GM18909 (cell line): Measurements from ENCODE around the gene GNA12.

Experiments used
- ATAC-seq: cut with Tn5 transposase; IDR thresholded peaks from one replicate; pipeline ENCODE4 v1.9.1; 2021; ENCODE audit warnings: mild to moderate bottlenecking; ENCODE audit not compliant: unreplicated experiment, poor library complexity

GNA12 gene

DNA sequence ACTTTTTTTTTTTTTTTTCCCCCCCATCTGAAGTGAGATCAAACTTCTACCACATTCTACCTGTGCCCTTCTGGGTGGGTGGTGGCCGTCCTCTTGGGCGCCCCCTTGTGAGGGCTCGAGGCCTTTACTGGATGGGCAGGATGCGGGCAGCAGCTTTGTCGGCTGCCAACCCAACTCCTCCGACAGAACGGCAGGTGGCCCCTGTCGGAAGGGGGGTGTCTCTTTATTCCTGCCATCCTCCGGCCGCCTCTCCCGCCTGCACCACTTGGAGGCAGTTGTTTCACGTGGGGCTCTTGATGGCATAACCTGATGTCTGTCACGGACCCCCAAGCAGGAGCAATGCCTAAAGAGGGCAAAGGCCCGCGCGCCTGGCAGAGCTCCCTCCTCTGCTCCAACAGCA, 125.1 kb downstream of the GNA12 start:
- ATAC-seq = no peak

DNA sequence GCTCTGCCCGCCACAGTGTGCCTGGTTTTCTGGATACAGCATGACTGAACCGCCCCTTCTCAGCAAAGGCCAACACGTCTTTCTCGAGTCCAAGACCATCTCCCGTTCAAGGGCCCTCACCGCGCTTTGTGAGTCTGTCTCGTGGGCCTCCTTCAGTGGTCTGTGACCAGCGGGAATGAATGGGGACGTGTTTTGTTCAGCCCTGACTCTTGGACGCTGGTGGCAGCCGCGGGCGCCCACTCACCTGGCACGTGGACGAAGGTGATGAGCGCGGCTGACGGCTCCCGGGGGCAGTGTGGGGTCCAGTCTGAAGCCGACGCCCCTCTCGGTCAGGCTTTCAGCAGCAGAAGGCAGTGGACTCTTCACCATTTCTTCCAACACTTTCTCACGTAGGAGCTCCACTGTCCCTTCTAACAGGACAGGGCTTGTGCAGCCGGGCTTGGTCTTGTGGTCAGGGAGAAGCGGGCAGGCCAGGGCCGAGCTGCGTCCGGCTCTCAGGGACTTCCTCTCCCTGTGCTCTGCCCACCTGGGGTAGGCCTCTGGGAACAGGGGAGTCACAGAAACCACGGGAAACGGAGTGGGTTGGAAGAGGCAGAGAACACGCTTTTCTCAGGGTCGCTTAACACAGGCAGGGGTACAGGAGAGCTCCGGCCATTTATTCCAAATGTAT, 125.7 kb downstream of the GNA12 start:
- no peak for ATAC-seq

DNA sequence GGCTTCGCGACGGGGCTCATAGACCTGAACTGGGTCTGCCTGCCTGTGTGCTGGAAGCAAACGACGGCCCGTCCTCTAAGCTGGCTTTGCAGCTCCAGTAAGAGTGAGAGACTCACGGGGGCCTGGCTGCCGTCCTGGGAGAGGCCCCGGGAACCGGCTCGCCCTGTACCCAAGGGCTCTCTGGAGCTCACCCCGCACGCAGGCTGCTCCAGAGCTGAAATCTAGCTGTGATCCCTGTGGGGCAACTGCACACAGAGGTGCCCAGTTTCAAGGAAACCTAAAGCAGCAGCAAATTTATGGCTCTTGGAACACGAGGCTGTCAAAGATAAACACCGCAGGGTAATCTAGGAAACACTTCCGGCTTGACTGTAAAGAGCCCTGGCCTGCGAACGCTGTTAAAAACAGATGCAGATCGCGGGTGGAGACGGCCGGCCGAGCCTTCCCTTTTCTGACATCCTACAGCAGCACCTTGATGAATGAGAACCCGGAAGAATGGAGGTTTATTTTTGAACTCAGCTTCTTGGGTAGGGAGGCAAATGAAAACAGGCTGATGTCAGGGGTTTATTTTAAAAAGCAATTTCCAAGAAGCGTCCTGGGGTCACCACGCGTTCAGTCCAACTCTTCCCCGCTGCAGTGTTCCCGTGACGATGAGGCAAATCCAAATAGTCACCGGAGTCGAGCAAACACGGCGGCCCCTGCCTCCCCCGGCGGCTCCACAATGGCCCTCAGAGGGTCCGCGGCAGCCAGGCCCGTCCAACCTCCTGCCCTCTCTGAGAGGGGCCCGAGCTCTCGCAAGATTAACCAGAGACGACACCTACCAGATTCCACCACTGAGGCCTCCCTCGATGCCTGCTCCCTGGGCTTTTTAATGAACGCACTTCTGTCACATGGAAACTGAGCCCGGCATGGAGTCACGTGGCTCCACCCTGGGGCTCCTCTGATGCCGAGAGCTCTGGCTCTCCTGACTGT, 126.5 kb downstream of the GNA12 start:
- no peak for ATAC-seq

DNA sequence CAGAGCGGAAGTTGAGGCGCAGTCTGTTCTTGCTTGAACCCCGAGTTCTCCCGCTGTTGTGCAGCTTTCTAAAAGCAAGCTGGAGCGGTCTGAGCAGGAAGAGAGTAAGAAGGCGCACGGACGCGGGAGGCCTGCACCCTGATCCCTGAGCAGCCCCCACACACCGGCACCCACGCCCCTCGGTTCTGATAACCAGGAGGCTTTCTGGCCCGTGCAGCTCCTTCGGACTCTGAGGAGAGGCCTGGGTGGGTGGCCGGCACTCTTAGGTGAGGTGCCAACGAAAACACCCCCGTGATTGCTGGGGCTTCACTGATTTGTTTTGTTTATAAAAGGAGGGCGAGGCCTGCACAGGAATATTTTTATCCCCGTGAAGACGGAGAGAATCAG, 127.2 kb downstream of the GNA12 start:
- no peak for ATAC-seq

DNA sequence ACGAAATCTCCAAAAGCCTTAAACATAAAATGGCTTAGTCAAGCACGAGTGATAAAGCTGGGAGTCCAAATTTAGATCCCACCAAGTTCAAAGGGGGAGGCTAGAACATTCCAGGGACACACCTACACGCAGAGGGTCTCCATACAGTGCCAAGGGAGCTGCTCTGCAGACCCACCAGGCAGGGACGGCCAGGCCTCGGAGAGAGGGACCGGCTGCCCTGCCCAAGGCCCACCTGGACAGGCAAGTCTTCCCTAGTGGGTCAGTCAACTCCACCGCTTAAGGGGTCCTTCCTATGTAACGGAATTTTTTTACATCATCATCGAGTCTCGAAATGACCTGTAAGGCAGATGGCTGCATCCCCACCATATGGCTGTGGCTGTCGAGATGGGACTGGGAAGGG, 127.6 kb downstream of the GNA12 start:
- ATAC-seq = no peak

DNA sequence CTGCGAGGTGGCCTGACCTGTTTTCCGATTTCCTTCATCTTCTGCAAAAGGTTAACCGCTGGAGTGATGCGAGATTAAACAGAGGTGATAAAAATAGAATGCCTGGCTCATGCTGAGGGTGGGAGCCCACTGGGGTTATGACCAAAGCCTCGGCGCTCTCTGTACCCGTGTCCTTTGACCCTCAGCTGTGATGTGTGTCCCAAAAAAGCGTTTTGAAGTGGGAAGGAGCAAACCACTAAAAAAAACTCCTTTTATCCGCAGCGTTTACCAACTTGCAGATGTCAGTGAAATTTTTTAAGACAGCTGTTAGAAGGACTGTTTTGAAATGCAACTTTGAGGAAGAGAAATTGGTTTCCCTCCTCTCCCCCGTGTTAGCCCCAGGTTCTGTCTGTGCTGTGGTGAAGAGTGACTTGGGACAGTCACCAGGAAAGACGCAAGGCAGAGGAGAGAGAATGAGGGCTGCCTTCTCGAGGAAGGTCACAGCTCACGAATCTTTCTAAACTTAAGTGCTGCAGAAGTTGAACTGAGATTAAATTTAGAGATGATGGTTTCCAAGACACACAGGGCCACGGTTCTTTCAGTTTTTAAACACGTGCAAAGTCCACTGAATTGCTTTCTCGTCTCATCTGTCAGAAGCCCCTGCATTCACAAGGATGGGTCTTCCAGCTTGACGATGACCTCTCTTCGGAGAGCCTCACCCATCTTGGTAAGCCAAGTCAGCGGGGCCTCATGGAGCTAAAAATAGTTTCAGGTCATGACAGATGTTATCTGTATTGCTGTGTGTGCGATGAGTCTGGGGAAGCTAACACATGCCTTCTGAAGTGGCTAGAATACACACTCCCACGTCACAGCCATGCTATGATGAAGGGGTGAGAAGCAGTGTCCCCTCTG, 128.5 kb downstream of the GNA12 start:
- ATAC-seq = no peak

DNA sequence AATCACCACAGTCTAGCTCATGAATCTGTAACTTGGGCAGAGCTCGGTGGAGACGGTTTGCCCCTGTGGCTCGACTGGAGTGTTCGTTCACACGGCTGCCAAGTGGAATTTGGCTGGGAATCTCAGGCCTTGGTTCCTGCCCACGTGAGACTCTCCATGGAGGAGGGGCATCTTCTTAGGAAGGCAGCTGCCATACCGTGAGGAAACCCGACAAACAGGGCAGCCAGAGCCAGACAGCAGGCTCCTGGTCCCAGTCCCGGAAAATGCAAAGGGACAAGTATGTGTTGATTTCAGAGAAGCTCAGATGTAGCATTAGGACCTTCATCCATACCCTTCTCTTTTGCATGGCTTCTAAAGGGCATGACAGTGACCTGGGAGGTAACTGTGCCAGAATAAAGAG, 129.5 kb downstream of the GNA12 start:
- no peak for ATAC-seq

DNA sequence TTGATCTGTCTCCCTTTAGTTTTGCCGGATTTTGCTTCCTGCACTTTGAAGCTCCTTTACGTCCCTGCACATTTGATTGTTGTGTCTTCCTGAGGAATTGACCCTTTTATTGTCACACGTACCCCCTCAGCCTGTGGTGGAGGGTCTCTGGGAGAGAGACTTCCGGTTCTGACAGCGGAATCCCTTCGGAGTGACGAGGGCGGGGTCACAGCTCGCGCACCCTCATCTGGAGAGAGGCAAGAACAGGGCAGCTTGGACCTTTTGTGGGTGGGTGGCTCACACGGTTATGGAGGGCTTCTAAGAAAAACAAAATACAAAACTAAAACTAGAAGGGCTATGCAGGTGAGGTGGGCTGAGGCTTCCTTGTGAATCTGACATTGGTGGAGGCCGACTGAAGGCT, 130.1 kb downstream of the GNA12 start:
- no peak for ATAC-seq

DNA sequence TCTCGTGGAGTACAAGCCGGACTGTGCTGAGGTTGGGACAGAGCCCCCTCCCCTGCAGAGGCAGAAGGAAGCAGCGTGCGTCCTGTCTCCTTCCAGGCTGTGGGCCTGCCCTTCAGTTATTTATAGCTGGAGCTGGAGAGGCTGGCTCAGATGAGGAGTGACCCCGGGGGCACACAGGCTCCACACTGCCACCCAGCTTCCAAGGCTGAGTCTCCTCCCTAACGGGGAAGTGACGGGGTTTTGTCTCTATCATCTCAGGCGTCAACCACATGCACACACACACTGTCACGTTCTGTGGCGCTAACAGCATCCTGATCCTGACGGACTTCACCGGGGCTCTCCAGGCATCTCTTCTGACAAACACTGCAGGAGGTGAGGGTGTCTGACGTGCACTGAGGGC, 130.7 kb downstream of the GNA12 start:
- no peak for ATAC-seq

DNA sequence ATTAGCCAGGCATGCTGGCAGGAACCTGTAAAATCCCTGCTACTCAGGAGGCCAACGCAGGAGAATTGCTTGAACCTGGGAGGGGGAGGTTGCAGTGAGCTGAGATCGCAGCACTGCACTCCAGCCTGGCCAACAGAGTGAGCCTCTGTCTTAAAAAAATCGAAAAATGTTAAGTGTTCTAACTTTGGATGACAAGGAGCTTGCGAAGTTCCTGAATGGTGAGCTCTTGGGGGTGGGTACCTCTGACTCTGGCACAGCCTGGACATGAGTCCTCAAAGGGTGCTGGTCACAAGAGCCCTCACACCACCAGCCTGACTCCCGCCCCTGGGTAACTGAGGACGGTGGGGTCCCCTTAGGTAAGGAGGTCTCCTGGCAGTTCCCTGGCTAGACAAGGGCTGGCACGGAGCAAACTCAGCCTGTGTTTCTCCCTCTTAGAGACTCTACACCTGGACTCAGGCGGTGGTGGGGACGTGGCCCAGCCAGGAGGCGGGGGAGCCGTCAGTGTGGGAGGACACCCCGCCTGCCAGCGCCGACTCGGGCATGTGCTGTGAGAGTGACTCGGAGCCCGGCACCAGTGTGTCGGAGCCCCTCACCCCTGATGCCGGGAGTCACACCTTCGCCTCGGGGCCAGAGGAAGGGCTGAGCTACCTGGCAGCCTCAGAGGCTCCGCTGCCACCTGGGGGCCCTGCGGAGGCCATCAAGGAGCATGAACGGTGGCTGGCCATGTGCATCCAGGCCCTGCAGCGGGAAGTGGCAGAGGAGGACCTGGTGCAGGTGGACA, 132.0 kb downstream of the GNA12 start:
- ATAC-seq = no peak

DNA sequence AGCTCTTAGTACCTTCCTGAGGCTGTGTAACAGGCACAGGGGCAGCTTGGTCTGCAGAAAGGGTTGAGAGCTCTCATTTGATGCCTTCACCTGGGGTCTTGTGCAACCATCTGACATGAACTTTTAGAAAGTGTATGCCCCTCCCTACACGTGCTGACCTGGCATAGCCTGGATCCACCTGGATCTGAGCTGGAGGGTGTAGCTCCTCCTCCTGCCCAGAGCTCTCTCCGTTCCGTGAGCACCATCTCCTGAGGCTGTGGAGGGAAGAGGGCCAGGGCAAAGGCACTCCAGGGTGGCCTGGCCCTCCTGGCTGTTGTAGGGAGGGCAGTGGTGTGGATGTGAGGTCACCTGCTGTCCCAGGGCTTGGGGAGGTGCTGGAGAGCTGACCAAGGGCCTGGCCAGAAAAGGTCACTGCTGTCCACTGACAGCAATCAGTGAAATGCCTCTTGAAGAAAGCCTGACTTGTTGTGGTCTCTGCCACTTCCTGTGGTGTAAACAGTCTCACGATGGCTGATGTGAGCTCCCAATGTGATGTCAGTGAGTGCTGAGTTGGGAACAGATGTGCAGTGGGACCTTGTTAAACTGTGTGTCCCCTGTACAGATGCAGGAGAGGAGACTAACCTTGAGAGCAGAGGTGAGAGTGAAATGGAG, 133.1 kb downstream of the GNA12 start:
- peak; percentile 39 for ATAC-seq

DNA sequence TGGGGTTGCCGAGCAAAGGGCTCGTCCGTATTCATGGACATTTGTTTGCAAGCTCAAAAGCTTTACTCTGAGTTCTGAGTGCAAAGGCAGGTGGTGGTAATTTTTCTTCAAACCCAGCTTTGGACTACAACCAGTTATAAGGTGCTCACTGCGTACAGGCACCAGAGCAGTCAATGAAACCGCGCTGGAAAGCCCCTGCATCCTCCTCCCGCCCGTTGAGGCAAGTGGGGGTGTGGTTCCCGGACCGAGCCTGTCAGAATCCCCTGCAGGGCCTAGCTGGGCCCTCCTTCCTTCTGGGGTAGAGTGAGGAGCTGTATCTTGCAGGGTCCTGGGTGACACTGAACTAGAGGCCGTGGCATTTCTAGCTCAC, 133.8 kb downstream of the GNA12 start:
- peak; percentile 53 for ATAC-seq

DNA sequence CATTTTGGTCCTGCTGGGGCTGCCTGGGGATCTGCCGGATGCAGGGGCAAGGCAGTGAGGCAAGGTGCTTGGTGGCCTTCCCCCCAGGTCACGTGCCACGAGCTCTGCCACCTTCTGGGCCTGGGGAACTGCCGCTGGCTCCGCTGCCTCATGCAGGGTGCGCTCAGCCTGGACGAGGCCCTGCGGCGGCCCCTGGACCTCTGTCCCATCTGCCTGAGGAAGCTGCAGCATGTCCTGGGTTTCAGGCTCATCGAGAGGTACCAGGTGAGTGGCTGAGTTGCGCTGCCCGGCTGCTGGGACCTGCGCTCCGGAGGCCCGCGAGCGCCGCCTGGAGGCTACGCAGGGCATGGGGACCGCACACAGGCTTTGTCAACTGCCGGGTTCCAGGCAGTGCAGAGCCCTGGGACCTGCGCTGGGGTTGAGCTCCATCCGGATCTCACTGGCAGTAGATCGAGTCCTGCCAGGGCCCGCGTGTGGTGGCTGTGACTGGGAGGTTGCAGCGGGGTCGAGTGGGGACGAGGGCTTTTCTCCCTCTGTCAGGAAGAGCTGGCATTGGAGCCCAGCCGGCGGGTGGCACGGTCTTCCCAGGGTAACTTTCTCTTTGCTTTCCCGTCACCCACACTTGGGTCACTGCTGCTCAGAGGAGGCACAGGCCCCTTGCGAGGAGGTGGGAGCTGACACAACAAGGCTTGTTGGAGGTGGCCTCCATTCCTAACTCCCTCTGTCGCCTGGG, 134.4 kb downstream of the GNA12 start:
- ATAC-seq = peak; percentile 79

DNA sequence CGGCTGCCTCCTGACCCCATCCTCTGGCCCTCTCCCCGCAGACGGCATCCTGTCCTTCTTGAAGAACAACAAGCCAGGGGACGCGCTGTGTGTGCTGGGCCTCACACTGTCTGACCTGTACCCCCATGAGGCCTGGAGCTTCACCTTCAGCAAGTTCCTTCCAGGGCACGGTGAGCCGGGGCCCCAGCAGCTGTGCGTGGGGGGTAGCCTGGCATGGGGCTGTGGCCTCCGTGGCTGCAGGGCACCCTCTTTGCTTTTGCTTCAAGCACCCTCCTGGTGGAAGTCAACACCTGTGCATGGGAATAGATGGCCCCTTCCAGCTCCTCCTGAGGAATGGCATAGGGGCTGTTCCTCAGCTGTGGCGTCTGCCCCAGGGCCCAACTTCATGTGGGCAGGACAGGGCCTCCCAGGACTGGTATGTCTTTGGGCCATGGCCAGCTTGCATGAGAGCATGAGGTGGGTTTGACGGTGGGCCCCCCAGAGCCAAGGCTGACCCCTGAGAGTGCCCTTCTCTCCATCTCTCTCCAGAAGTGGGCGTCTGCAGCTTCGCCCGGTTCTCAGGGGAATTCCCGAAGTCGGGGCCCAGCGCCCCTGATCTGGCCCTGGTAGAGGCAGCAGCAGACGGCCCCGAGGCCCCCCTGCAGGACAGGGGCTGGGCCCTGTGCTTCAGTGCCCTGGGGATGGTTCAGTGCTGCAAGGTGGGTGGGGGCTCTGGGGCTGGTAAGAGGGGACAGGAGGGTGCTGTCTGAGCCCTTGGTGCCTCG, 135.4 kb downstream of the GNA12 start:
- no peak for ATAC-seq

DNA sequence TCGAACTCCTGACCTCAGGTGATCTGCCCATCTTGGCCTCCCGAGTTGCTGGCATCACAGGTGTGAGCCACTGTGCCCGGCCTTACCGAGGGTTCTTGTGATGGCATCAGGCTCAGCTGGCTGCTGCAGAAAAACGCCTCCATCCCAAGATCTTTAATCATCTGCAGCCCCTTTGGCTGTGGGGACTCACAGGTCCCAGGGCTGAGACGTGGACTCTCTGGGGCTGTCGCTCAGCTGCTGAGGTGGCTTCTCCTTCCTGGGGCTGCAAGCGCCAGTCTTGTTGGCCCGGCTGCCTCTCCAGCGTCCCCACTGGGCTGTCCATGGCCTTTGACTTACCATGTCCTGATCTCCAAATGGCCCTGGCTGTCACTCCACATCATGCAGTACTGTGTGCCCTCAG, 136.1 kb downstream of the GNA12 start:
- no peak for ATAC-seq

DNA sequence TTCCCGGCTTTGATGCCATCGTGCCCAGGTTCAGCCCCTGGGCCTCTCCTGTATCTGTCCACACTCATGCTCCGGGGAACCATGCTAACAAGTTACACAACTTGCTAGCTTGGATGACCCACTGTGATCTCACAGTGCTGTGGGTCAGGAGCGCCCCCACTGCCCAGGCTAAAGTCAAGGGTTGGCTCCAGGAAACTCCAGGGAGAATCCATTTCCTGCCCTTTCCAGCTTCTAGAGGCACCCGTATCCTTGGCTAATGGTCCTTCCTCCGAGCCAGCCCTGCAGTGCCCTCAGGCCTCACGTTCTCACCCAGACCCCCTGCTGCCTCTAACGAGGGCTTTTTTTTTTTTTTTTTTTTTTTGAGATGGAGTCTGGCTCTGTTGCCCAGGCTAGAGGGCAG, 136.6 kb downstream of the GNA12 start:
- ATAC-seq = no peak

DNA sequence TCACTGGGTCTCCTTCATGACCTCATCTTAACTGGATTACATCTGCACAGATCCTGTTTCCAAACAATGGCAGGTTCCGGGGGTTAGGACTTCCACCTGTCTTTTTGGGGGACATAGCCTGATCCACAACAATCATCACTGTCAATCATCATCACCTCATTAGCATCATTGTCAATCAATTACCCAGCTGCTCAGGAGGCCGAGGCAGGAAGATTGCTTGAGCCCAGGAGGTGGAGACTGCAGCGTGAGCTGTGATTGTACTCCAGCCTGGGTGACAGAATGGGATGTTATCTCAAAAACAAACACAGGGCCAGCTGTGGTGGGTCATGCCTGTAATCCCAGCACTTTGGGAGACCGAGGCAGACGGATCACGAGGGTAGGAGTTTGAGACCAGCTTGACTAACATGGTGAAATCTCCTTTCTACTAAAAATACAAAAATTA, 137.4 kb downstream of the GNA12 start:
- ATAC-seq = no peak
